COLO668 (cell line): Measurements from ENCODE around the gene SLC16A7.

Experiments used
- DNase-seq: peaks from one replicate; lab custom pipeline; 2025; ENCODE audit not compliant: unreplicated experiment; lab: John Stamatoyannopoulos, UW

Gene SLC16A7

GRCh38 chr12:59828521-59828920 is 232.7 kb downstream of the SLC16A7 start:
- no peak for DNase-seq

DNA sequence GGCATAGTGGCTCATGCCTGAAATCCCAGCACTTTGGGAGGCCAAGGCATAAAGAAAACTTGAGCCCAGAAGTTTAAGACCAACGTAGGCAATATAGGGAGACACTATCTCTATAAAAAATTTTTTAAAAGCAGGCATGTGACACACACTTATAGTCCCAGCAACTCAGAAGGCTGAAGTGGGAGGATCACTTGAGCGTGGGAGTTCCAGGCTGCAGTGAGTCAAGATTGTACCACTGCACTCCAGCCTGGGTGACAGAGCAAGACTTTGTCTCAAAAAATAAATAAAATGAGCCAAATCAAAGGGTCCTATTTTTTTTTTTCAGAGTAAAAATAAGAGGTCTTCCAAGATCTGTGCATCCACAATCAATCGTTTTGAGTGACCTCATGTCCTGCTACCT is 237.6 kb downstream of the SLC16A7 start:
- DNase-seq: no peak

GRCh38 chr12:59834659-59835474 is 239.0 kb downstream of the SLC16A7 start:
- no peak for DNase-seq
